A673 (cell line): Measurements from ENCODE around the gene USP2. TPM values are rescaled to one million over a fixed set of nuclear protein-coding genes. Genes with fewer than 3 reads are reported as not detected.

ENCODE experiments used
- BruUV-seq: library from RNA; stranded (reverse); fragments of 400-500 nt; replicated peaks from 2 replicates; lab custom pipeline; 2021; lab: Mats Ljungman, UMichigan
- CTCF ChIA-PET: fragments of 300-600 bp; sonication (Branson Sonifier 250); formaldehyde crosslinking; loops from one replicate; lab custom pipeline; 2022; ENCODE audit warnings: antibody characterized with exemption; lab: Charles Lee
- POLR2A ChIA-PET: fragments of 300-600 bp; sonication (Branson Sonifier 250); formaldehyde crosslinking; loops from one replicate; lab custom pipeline; 2022; ENCODE audit warnings: antibody characterized with exemption; ENCODE audit not compliant: low non-redundant PET; lab: Charles Lee
- DNase-seq: peaks from one replicate; pipeline ENCODE4 v3.0.0-alpha.2; 2015; ENCODE audit warnings: low spot score
- H3K27ac ChIP-seq: fragments of 200-600 bp; sonication (generic); 2 replicates; pipeline ENCODE4 v1.5.1; 2016; ENCODE audit warnings: mixed run types, low read depth, mild to moderate bottlenecking, mixed read lengths, antibody characterized with exemption, low read length; ENCODE audit not compliant: poor library complexity, severe bottlenecking
- H3K27me3 ChIP-seq: fragments of 200-600 bp; sonication (generic); replicated peaks from 2 replicates; pipeline ENCODE4 v1.6.1; 2017; ENCODE audit warnings: mixed run types, low read depth, mild to moderate bottlenecking, mixed read lengths, antibody characterized with exemption, low read length; ENCODE audit not compliant: insufficient read depth, poor library complexity
- H3K36me3 ChIP-seq: fragments of 200-600 bp; sonication (generic); 2 replicates; pipeline ENCODE4 v1.6.1; 2016; ENCODE audit warnings: mixed run types, mild to moderate bottlenecking, mixed read lengths, antibody characterized with exemption, low read length; ENCODE audit not compliant: insufficient read depth, poor library complexity, severe bottlenecking
- H3K4me1 ChIP-seq: fragments of 200-600 bp; sonication (generic); 2 replicates; pipeline ENCODE4 v1.6.1; 2017; ENCODE audit warnings: mixed run types, mild to moderate bottlenecking, mixed read lengths, antibody characterized with exemption, low read length; ENCODE audit not compliant: insufficient read depth, poor library complexity, severe bottlenecking
- H3K4me3 ChIP-seq: fragments of 200-600 bp; sonication (generic); 2 replicates; pipeline ENCODE4 v1.5.1; 2016; ENCODE audit warnings: low read depth, mixed run types, mild to moderate bottlenecking, mixed read lengths, low read length; ENCODE audit not compliant: poor library complexity, severe bottlenecking
- H3K9me3 ChIP-seq: fragments of 200-600 bp; sonication (generic); 2 replicates; pipeline ENCODE4 v1.6.1; 2016; ENCODE audit warnings: mixed run types, low read depth, mild to moderate bottlenecking, mixed read lengths, antibody characterized with exemption, low read length; ENCODE audit not compliant: poor library complexity, severe bottlenecking
- EZH2 ChIP-seq: fragments of 200-600 bp; sonication (generic); IDR thresholded peaks from 2 replicates; pipeline ENCODE4 v1.6.1; 2017; ENCODE audit warnings: borderline replicate concordance, low read depth, mild to moderate bottlenecking, mixed read lengths, antibody characterized with exemption, low read length; ENCODE audit not compliant: poor library complexity, severe bottlenecking
- intact Hi-C: fragments of 100-400 bp; cut with micrococcal nuclease; formaldehyde crosslinking; loops from one replicate; pipeline ENCODE4 v1.10.0; 2022; ENCODE audit not compliant: unreplicated experiment
- total RNA-seq: library from RNA; stranded (reverse); gene quantifications from 2 replicates; pipeline ENCODE4 v1.2.3, GENCODE V29; 2021
- TF ChIP-seq, protein P1 (sequence below): fragments of 300-800, 200-600 bp; sonication (generic); conservative IDR thresholded peaks from 2 replicates; pipeline ENCODE4 v1.5.1; 2017; ENCODE audit warnings: low read depth, mild to moderate bottlenecking, antibody characterized with exemption, low read length, moderate library complexity, mixed read lengths

USP2 gene
- total RNA-seq, 1 experiment from 2014 or later: 4.8 TPM

- Histone ChIP-seq H3K9me3 (no peaks in the 10 kb centered on the region), H3K27me3 (no peaks in the 10 kb centered on the region), H3K4me3 (no peak overlapping the region), H3K36me3 (no peaks in the 10 kb centered on the region), H3K27ac (no peak overlapping the region), H3K4me1 (peaks cover 12% of the 10 kb centered on the region)
- no peak for DNase-seq
- POLR2A ChIA-PET: interaction anchor here (0.6 to 1.8 kb wide), 2 partner anchors 12 to 306 kb away, joined by 3 to 4 read pairs; partner anchors contain the start of gene RNF26
- intact Hi-C loops: loop anchor here (5.0 kb wide), 2 partner anchors 115 to 220 kb away; partner anchors contain the start of genes CBL and DPAGT1
- no peak for TF ChIP-seq EZH2
- TF ChIP-seq, protein P1, sequence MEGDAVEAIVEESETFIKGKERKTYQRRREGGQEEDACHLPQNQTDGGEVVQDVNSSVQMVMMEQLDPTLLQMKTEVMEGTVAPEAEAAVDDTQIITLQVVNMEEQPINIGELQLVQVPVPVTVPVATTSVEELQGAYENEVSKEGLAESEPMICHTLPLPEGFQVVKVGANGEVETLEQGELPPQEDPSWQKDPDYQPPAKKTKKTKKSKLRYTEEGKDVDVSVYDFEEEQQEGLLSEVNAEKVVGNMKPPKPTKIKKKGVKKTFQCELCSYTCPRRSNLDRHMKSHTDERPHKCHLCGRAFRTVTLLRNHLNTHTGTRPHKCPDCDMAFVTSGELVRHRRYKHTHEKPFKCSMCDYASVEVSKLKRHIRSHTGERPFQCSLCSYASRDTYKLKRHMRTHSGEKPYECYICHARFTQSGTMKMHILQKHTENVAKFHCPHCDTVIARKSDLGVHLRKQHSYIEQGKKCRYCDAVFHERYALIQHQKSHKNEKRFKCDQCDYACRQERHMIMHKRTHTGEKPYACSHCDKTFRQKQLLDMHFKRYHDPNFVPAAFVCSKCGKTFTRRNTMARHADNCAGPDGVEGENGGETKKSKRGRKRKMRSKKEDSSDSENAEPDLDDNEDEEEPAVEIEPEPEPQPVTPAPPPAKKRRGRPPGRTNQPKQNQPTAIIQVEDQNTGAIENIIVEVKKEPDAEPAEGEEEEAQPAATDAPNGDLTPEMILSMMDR: peak; percentile 17; the same call in 1 of the 2 replicates
- CTCF ChIA-PET: interaction anchor here (3.0 kb wide), 1 partner anchor 16 kb away, joined by 33 read pairs; no protein-coding TSS in a partner anchor
- no TSS peak for BruUV-seq
Measured at GRCh38 chr11:119322360-119322739, 59.1 kb downstream of the USP2 start.

DNA sequence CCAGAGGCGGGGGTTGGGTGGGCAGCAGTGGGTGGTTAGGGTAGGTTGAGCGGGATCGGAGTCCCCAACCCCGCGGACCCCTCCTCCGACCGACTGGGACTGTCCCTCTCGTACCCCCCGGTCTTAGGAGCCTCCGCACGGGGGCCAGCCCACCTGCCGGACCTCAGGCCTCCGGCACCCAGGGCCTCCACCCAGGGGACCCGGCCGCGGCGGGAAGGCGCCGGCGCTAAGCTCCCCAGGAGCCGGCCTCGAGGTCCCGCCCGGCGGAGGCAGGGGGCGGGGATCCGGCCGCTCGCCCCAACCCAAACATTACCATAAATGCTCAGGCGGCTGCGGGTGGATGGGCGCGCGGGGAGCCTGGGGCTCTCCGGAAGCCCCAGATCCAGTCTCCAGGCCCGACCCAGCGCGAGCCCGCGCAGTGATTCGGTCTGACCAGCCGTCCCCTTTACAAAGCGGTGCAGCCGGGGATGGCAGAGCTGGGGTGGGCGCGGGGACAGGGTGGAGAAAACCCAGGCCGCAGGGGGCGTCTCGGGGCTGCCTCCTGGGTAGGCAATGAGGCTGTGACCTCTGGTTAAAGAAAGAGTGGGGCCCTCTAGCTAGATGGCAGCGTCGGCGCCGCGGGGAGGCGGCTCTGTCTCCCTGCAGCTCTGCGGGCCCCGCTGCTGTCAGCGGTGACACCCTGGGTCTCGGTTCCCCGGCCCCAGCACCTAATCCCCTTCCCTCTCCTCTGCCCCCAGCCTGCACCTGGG is 60.5 kb downstream of the USP2 start:
- POLR2A ChIA-PET: interaction anchor here (0.6 to 1.8 kb wide), 2 partner anchors 13 to 234 kb away, joined by 4 to 7 read pairs; partner anchors contain the start of gene RNF26
- CTCF ChIA-PET: interaction anchor here (0.9 to 3.0 kb wide), 3 partner anchors 18 to 154 kb away, joined by 3 to 33 read pairs (median 3); partner anchors contain the start of gene CBL

GRCh38 chr11:119320240-119320775 is 61.2 kb downstream of the USP2 start:
- no TSS peak for BruUV-seq
- Histone ChIP-seq H3K4me3 (peak overlapping the region; percentile 47), H3K4me1 (peaks cover 24% of the 10 kb centered on the region), H3K27me3 (no peaks in the 10 kb centered on the region), H3K9me3 (no peaks in the 10 kb centered on the region), H3K27ac (peak overlapping the region; percentile 68), H3K36me3 (no peaks in the 10 kb centered on the region)
- intact Hi-C loops: loop anchor here (5.0 kb wide), 2 partner anchors 113 to 218 kb away; partner anchors contain the start of genes CBL and DPAGT1
- TF ChIP-seq, protein P1: no peak
- TF ChIP-seq EZH2: no peak
- POLR2A ChIA-PET: no interaction called here
- no peak for DNase-seq
- CTCF ChIA-PET: interaction anchor here (1.7 to 3.0 kb wide), 2 partner anchors 18 to 36 kb away, joined by 6 to 33 read pairs; no protein-coding TSS in a partner anchor

More for the DNA sequence above, 60.5 kb downstream of the USP2 start:
- H3K4me1 ChIP-seq: peaks cover 18% of the 10 kb centered on the region
- no TSS peak for BruUV-seq
- H3K4me3 ChIP-seq: peak overlapping the region; percentile 47
- peak overlapping the region; percentile 68 for H3K27ac ChIP-seq
- intact Hi-C loops: loop anchor here (5.0 kb wide), 2 partner anchors 114 to 219 kb away; partner anchors contain the start of genes CBL and DPAGT1
- no peak for TF ChIP-seq EZH2
- TF ChIP-seq, protein P1: no peak
- DNase-seq: peak; percentile 55
- no peaks in the 10 kb centered on the region for H3K27me3 ChIP-seq
- H3K36me3 ChIP-seq: no peaks in the 10 kb centered on the region
- no peaks in the 10 kb centered on the region for H3K9me3 ChIP-seq
